GM10248 (cell line): Measurements from ENCODE around the gene PDPN.

ENCODE experiments used
- CTCF ChIA-PET: fragments of 300-600 bp; sonication (Branson Sonifier 250); formaldehyde crosslinking; extraction: SDS; loops from one replicate; lab custom pipeline; 2021; ENCODE audit warnings: antibody characterized with exemption; lab: Yijun Ruan, JAX
- POLR2A ChIA-PET: fragments of 350-650 bp; sonication (Branson Sonifier 250); formaldehyde crosslinking; extraction: SDS; loops from one replicate; lab custom pipeline; 2020; ENCODE audit warnings: antibody characterized with exemption; lab: Yijun Ruan, JAX
- DNase-seq: peaks from one replicate; pipeline ENCODE4 v3.0.0; 2012; ENCODE audit errors: extremely low spot score
- CTCF ChIP-seq: IDR thresholded peaks from 2 replicates; pipeline ENCODE4 v1.5.1; 2012; ENCODE audit warnings: mild to moderate bottlenecking, low read depth; ENCODE audit errors: extremely low read depth, missing control alignments, control extremely low read depth

Gene PDPN

GRCh38 chr1:13584876-13585611 lies 1.4 kb downstream of the PDPN start:
- POLR2A ChIA-PET: no interaction called here
- DNase-seq: no peak
- CTCF ChIA-PET: no interaction called here
- no peak for TF ChIP-seq CTCF

GRCh38 chr1:13585612-13585991 lies 2.0 kb downstream of the PDPN start:
- POLR2A ChIA-PET: no interaction called here
- no peak for TF ChIP-seq CTCF
- CTCF ChIA-PET: no interaction called here
- DNase-seq: no peak

- ChIA-PET POLR2A (no interaction called here), CTCF (no interaction called here)
- no peak for DNase-seq
- no peak for TF ChIP-seq CTCF
Measured at GRCh38 chr1:13586001-13586400, 2.4 kb downstream of the PDPN start.

- ChIA-PET CTCF (no interaction called here), POLR2A (no interaction called here)
- DNase-seq: no peak
- TF ChIP-seq CTCF: no peak
Measured at GRCh38 chr1:13587256-13588030, 3.8 kb downstream of the PDPN start.

- no peak for DNase-seq
- POLR2A ChIA-PET: no interaction called here
- CTCF ChIA-PET: interaction anchor here (1.1 to 1.3 kb wide), 3 partner anchors 9 to 76 kb away, joined by 3 to 4 read pairs (median 3); no protein-coding TSS in a partner anchor
Measured at GRCh38 chr1:13588946-13589796, 5.5 kb downstream of the PDPN start.

More at GRCh38 chr1:13588946-13589796, 5.5 kb downstream of the PDPN start:
- no peak for TF ChIP-seq CTCF
